Esophagus squamous epithelium (tissue), 4 donors: ENCODE results near the gene WDR36.

Source experiments
- CTCF ChIP-seq, 6 experiments: fragments of 450-650 bp in 4 of 6; fragments of 200-600 bp in 2 of 6; sonication (generic) in 2 of 6; IDR thresholded peaks; one replicate each; pipeline ENCODE4 v1.5.1; 2016 to 2019; ENCODE audit warnings: antibody characterized with exemption in 6 of 6, mild to moderate bottlenecking in 4 of 6, moderate library complexity in 4 of 6
- POLR2A ChIP-seq, 4 donors: fragments of 450-650 bp; IDR thresholded peaks; one replicate each; pipeline ENCODE4 v1.6.1; 2017; ENCODE audit warnings: antibody characterized with exemption in 4 of 4, mild to moderate bottlenecking in 4 of 4, moderate library complexity in 3 of 4

DNA sequence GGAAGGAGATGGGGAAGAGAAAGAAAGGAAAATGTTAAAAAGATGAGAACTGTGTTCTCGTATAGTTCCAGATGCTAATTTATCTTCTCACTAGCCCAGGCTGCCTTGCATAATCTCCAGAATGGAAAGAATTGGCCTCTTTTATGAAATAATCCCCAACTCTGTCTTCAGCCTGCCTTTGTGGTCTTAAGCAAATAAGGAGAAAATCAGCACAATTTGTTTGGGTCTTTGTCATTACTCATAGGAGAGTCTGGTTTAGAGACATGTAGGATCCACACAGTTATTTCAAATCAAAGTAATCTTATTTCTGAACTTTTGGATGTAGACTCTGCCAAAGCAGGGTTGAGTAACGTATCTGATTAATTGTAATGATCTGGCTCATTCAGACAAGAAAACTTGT is 81.3 kb downstream of the WDR36 start:
- no peak for TF ChIP-seq CTCF (IDR thresholded peaks at IDR 0.05)
- no peak for TF ChIP-seq POLR2A (IDR thresholded peaks at IDR 0.05)
